GM21825 (cell line): Measurements from ENCODE around the gene DOK3.
A peak's percentile ranks its signal among the peaks of the same experiment; 100 is the strongest.

Experiments used
- ATAC-seq: cut with Tn5 transposase; IDR thresholded peaks from one replicate; pipeline ENCODE4 v1.9.1; 2021; ENCODE audit warnings: mild to moderate bottlenecking, moderate library complexity; ENCODE audit not compliant: unreplicated experiment

DOK3 gene

DNA sequence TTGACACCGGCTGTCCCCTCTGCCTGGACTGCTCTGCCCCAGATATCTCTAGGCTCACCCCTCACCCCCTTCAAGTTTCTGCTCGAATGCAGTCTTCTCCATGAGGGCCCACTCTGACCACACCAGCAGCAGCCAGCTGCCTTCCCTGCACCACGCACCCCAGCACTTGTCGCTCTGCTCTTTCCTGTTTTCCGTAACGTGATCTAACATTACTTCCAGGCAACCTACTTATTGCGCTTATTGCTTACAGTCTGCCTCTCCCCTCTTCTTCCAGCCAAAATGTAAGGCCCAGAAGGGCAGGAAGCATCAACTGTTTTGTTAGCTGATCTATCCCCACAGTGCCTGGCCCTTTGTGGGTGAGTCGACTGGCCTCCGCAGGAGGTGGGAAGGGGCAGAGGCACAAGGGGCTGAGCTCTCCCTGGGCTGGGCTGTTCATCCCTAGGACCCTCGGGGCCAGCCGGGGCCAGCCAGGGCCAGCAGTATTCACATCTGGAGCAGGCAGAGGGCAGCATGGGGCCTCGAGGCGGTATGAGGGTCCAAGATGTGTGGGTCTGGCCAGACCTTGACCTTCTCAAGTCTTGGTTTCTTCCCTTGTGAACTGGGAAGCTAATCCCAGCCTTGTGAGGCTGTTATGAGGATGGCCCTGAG lies 24.6 kb downstream of the DOK3 start:
- no peak for ATAC-seq

DNA sequence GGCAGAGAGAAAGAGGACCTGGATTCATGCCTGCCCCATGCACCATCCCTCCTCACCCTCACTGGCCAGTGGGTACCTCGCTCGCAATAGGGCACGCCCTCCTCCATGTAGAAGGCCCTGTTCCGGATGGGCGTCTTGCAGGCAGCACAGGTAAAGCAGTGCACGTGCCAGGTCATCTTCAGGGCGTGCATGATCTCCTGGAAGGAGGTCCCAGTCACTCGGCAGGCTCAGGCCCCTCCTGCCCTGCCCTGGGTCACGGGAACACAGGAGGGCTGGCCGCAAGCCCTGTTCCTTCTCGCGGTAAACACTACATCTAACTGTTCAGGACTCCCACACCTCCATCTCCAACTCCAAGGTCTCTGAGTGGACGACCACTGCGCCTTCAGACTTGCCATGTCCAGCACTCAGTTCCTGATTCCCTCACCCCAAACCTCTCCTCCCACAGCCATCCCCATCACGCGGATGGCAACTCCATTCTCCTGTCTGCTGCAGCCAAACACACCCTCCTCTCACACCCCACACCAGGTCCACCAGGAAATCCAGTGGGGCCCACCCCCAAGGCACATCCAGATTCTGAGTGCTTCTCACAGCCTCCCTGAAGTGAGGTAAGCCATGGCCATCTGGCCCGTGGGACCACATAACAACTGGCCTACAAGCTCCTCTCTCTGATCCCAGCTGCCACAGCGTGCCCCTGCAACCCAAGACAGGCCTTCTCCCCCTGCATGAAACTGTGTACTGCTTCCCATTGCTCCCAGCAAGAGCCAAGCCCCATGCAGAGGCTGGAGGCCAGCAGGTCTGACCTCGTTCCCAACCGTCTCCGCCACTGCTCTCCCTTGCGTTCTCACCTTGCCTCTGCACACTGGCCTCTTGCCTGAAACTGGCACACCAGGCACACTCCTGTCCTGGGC lies 25.4 kb downstream of the DOK3 start:
- ATAC-seq = no peak

DNA sequence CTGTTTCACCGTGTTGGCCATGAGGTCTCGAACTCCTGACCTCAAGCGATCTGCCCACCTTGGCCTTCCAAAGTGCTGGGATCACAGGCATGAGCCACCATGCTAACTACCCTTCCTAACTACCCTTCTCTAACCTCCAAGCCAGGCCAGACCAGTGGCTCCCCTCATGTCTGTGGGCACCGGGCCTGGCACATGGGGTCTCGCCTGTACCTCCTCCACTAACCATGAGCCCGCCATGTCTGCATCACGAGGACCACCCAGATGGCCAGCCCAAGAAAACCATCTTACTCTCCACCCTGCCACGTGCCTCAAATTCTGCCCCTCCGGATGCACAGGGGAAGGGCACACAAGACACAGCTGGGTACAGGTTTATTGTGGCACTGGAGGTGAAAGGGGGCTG lies 26.6 kb downstream of the DOK3 start:
- ATAC-seq = no peak

DNA sequence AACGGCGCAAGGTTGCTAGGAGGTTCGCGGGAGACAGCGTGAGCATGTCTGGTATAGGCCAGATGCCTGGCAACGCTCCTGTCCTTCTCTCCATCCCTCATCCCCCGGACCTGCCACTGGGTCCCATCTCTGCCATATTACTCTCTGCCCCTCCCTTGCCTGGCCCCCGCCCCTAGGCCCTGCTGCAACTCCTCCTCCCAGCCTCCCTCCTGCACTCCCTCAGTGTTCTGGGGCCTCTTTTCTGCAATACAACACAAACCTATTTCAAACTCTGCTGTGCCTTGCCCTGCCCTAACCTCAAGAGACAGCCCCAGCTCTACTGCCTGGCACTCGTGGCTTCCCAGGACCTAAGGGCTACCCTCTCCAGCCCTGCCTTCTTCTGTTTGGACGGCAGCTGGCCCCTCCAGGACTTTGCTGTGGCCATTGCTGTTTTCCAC lies 27.2 kb downstream of the DOK3 start:
- no peak for ATAC-seq

DNA sequence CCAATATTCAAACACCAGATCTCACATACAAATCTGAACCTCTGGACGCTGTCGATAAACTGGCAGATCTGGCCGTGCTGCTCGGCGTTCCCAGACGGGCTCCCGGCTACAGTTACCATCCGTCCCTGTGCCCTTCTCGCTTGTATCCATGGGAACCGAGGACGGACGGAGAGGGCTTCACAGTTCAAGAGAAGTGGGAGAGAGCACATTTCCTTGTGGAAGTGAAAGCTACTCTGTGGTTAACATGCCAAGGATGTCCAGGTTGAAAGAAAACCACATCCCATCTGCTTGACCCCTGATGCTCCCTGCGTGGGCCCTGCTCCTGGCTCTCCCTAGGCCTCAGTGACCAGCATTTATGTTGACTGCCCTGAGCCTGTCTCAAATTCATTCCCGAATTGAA lies 29.9 kb downstream of the DOK3 start:
- ATAC-seq = no peak

DNA sequence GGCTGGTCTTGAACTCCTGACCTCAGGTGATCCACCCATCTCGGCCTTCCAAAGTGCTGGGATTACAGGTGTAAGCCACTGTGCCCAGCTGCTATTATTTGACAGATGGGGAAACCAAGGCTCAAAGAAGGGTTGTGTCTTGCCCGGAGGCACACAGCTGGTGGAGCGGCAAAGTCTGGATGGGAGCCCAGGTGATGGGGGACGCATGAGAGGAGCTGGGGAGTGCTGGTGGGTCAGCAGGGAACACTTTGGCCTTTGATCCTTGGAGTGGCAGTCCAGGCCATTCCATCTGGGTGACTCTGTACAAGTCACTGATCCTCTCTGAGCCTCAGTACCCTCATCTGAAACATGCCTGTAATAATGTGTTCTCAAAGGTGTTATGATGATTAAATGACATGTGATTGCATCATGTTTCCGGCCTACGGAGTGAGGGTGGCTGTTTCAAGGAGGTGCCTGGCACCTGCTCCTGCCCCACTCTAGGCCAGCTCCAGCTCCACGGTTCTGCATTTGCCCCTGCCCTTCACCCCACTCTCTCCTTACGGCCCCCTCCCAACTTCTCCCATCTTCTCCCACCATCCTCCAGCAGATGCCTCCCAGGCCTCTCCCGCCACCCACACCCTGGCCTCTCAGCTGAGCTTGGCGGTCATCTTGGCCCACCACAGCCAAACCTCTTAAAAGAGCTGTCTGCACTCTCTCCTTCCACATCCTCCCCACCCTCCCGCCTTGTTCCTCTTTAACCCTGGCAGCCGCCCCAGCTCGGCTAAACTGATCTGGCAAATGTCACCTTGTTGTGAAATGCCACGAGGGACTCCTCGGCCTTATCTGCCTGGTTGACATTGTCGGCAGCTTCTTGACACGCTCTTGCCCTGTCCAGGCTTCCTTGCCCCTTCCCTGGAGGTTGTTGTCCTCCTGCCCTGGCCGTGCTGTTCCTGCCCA lies 30.6 kb downstream of the DOK3 start:
- ATAC-seq = no peak

DNA sequence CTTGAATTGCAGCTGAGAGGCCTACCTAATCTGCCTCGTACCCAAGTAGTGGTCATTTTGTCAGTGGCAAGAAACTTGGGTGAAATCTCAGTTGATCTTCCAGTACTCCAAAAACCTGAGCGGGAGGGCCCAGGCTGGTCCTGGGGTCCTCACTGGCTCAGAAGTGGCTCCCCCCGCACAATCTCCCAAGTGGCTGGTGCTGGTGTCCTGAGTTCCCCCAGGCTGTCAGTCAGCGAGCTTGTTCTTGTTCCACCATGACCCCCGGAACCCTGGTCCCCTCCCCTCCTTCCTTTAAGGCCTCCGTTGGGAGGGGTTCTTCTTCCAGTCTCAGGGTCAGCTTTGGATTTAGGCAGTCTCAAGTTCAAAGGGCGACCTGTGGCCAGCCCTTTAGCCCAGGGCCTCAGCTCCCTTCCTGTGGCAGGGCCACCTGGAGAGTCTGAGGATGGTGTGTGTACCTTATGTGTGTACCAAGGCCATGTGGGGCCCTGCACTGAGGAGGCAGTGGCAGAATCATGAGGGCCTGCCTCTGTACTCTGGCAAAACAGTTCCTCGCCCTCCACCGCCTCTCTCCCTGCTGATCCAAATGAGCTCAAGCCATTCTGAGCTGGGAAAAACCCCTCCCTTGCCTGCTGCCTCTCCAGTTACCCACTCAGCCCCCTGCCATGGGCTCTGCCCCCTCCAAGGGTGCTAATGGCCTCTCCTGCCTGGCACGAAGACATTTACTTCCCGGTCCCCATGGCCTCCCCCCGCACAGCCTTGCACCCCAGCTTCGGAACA lies 31.7 kb downstream of the DOK3 start:
- no peak for ATAC-seq

DNA sequence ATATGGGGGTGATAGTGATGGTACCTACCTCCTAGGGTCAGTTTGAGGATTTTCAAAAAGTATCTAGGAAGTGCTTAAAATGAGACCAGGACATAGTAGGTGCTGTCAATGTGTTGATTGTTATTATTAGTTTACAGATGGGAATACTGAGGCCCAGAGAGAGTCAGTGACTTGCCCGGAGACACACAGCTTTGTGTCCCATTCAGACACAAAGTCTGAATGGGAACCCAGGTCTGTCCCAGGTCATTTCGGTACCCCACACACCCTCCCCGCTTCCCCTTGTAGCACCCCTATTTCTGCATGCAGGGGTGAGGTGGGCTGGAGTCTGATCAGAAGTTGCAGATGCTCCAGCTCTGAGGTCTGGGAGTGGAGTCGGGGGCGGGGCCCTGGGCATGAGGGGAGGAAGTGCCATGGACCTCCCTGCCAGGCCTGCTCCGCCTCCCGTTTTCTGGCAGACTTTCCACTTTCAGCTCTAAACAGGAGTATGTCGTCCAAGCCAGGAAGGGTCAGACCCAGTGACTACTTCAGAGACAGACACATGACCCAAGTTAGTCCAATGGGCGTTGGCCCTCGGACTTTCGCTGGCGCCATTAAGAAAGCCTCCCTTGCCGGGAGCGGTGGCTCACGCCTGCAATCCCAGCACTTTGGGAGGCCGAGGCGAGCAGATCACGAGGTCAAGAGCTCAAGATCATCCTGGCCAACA lies 32.9 kb downstream of the DOK3 start:
- ATAC-seq = no peak

DNA sequence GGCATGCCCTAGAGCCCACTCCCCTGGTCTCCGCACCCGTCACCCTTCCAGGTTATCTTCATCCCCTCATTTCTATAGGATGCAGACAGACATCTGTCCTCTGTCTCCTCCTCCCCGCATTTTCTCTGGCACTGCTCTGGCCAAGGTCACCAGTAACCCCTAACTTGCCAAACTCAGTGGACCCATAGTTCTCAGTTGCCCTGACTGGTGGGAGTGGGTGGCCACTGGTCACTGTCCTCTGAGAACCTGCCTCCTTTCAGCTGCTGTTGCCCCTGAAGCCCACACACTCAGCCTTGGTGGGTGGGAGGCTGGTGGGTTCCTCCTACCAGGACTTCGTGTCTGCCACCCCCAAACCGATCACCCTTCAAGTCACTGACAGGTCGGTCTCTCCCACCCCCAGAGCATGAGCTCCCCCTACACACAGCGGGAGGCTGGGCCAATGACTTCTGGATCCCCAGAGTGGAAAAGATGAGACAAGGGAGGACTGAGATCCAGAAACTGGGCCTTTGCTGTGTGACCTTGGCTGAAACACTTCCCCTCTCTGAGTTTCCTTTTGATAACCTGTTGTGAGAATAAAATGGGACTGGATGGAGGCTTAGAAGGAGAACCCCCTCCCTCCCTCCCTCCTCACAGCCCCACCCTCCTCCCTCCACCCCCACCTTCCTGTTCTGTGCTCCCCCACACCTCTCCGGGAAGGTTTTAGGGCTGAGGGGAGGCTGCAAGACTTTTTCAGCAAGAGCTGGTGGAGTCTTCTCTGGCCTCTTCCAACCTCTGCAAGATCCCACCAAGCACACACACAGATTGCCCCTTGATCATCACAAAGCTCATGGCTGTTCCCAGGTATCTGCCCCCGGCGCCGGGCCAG lies 33.8 kb downstream of the DOK3 start:
- ATAC-seq = no peak

DNA sequence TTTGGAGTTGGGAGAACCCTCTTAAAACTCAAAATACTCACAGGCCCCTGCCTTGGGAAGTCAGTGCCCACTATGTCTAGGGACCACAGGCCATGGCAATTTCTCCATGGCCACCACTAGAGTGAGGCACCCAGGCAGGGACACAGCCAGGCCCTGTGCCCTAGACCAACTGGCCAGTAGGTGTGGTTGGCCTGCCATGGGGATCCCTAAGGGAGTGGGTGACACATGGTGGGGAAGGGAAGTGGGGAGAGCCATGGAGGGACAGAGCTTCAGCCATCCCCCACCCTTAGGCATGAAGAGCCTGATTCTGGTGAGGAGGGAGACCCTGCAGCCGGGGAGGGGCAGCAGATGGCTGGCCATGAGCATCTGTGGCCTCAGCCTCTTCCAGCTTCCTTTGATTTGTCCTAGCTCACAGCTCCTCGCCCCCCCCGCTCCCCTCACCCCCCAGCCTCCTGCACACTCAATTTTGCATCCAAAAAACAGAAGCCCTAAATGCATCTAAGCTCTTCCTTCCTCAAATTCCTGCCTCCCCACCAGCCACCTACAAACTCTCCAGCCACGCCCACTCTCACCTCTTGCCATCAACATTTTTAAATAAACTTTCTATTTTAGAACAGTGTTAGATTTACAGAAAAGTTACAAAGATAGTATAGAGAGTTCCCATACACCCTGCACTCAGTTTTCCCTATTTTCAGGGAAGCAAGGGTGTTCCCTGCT lies 34.6 kb downstream of the DOK3 start:
- no peak for ATAC-seq

DNA sequence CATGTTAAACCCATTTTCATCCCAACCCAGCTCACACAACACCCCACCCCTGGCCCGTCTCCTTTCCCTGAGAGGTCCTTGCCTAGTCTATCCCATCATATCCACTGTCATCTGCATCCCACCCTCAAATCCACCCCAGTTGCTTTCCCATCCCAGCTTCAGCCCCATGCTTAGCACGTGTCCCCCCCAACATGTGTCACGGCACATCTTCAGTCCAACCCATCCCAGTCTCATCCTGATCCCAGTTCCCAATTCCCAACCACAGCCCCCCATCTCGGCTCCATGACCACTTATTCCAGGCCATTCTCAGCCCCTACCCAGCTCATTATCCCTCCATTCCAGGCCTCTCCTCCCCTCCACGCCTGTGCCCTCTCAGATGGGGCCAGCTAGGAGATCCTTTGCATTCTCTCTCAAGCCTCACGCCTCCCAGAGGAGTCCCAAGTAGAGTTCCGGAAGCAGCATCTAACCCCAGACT lies 35.6 kb downstream of the DOK3 start:
- ATAC-seq = no peak

DNA sequence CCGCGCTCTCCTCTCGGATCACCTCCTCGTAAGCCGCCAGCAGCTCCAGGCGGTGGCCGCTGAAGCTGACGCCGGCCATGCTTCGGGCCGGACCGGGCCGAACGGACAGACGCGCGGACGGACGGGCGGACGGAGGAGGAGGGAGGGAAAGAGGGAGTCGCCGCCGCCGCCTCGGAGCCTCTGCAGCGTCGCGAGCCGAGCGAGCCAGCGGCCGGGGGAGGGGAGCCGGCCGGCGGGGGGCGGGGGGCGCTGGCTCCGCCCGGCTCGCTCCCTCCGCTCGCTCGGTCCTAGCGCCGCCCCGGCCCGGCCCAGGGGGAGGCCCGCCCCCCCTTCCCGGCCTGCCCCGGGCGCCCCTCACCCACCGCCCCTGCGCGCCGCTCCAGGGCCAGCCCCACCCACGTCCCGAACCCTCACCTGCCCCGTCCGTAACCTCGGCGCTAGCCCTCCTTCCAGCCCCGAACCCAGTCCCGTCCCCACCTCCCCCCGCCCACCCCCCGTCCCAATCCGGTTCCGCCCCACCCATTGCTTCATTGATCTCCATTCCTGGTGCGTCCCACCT lies 36.1 kb downstream of the DOK3 start, which contains the start of gene DBN1:
DBN1 (minus strand) TSS at position 192 of the 559 bp plus-strand sequence; CDS start at position 79, 113 bp downstream.
- no peak for ATAC-seq

DNA sequence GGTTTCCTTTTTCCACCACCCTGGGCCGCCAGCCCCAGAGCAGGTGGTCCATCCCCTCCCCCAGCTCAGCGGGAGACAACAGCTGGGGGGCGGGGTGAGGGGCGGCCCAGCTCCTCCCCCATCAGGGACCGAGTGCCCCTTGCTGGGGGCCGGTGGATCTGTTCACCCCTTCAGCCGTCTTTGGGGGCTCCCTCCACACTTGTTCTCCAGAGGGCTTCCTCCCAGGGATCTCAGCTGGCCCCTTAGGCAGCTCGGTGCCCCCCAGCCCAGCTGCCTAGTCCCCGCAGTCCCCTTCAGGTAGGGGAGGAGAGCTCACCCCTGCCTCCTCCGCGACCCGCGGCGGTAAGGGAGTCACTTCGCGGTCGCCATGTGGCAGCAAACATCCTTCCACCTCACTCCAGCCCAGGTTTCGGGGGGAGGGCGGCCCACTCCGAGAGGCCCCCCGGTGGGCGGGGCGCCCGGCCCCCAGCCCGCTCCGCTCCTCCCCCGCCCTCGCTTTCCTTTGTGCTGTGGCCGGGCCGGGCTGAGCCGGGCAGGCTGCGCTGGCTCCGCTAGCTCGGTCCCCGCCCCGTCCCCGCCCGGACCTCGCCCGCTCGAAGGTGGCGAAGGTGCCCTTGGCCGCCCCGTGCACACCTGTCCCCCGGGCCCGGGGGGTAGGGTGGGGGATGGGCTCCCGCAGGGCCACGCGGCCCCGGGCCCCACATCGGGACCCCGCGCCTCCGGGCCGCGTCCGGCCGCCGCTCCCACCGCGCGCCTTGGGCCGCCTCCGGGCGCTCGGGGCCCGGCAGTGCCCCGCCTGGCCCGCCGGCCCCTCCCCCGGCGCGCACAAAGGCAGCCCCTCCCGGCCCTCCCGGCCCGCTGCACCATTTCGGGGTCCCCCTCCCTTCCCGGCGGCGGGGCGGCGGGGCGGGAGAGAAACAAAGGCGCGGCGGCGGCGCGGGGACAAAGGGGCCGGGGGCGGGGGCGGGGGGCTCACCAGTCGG lies 36.9 kb downstream of the DOK3 start:
- peak; percentile 45 for ATAC-seq

DNA sequence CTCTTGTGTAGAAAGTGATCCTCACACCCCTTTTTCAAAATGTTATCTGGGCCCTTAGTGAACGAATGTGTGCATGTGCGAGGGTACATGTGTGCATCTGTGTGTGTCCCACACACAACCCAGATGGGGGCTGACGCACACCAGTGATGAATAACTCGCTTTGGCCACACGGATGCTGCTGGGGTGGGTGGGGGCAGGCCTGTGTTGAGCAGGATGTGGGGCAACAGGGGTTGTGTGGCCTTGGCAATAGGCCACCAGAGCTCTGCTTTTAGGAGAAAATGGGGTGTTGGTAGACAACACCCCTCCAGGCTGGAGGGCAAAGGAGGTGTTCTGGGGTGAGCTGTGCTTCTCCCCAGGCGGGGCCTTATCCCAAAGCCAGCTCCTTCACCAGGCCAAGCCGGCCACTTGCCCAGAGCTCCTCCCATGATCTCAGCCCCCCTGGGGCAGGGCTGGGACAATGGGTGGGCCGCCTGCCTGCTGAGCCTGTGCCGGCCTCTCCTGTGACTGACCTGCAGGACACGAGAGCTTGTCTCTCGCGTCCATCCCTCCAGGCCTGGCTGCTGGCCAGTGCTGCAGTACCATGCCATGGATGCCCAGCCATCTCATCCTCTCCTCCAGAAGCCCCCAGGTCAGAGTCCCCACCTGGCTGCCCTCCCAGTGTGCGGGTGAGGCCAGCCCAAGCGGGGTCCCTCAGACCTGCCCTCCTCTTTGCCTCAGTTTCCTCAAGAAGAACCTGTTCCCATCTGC lies 37.8 kb downstream of the DOK3 start:
- no peak for ATAC-seq

DNA sequence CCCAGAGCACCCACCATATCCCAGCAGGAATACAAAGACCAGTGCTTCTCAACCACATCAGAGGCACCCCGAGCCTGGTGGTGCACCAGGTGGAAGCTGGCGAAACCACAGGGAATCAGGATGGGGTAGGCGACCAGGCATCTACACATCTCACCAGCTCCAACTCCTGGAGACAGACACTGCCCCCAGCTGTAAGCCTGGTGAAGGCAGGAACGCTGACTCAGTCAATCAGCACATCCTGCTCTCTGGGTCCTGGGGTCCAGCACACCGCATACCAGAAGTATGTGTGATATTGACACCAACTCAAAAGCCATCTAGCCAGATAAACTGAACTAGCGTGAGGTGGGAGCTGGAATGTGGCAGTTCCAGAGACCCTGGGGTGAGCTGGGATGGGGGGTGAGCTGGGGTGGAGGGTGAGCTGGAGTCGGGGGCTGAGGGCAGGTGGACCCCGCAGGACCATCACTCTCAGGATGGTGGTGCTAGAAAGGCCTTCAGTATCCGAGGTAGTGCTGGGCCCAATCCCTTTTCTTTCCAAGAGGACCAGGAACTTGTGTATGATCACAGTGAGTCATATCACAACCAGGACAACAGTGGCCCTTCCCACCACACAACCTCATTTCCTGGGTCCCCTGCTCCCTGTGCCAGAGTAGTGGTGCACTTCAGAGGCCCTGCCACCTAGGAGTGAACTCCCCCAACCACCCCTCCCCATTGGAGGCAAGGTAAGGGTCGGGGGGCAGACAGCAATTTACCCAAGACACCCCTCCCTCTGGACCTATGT lies 38.7 kb downstream of the DOK3 start:
- ATAC-seq = no peak
